NT2/D1 (cell line): ENCODE measurements around the gene ETV3.

ENCODE experiments used
- DNase-seq: peaks from one replicate; pipeline ENCODE4 v3.0.0-alpha.2; 2011; ENCODE audit warnings: low read depth, low spot score
- H3K27me3 ChIP-seq: 2 replicates; pipeline ENCODE4 v1.6.0; 2011; ENCODE audit warnings: mild to moderate bottlenecking; ENCODE audit not compliant: insufficient read length, insufficient read depth
- H3K36me3 ChIP-seq: 2 replicates; pipeline ENCODE4 v1.6.1; 2011; ENCODE audit warnings: mild to moderate bottlenecking, low read length, mixed read lengths; ENCODE audit not compliant: insufficient read depth, insufficient read length
- H3K4me1 ChIP-seq: 2 replicates; pipeline ENCODE4 v1.5.1; 2011; ENCODE audit not compliant: insufficient read depth, insufficient read length
- H3K4me3 ChIP-seq: 2 replicates; pipeline ENCODE4 v1.5.1; 2011; ENCODE audit warnings: low read depth; ENCODE audit not compliant: insufficient read length
- H3K9ac ChIP-seq: 2 replicates; pipeline ENCODE4 v1.6.0; 2011; ENCODE audit warnings: low read depth; ENCODE audit not compliant: insufficient read length
- H3K9me3 ChIP-seq: 2 replicates; pipeline ENCODE4 v1.5.1; 2011; ENCODE audit warnings: mild to moderate bottlenecking, low read length; ENCODE audit not compliant: insufficient read depth
- SUZ12 ChIP-seq: IDR thresholded peaks from 2 replicates; pipeline ENCODE4 v1.6.1; 2011; ENCODE audit not compliant: insufficient read length, insufficient read depth; ENCODE audit errors: extremely low read depth
- YY1 ChIP-seq: IDR thresholded peaks from 2 replicates; pipeline ENCODE4 v1.6.1; 2011; ENCODE audit not compliant: insufficient read length, insufficient read depth
- ZNF274 ChIP-seq: IDR thresholded peaks from 2 replicates; pipeline ENCODE4 v1.6.1; 2011; ENCODE audit warnings: mild to moderate bottlenecking, low read depth, low read length

The ETV3 gene

GRCh38 chr1:157145076-157145475, 6.9 kb upstream of the ETV3 start:
- H3K9me3 ChIP-seq = no peaks in the 10 kb centered on the region
- H3K9ac ChIP-seq = no peak overlapping the region
- peaks cover 3% of the 10 kb centered on the region for H3K4me1 ChIP-seq
- TF ChIP-seq YY1 = no peak
- no peak for TF ChIP-seq ZNF274
- no peak for TF ChIP-seq SUZ12
- no peaks in the 10 kb centered on the region for H3K27me3 ChIP-seq
- no peak overlapping the region for H3K4me3 ChIP-seq
- no peaks in the 10 kb centered on the region for H3K36me3 ChIP-seq
- DNase-seq = no peak

- Histone ChIP-seq H3K9ac (no peak overlapping the region), H3K4me1 (peaks cover 3% of the 10 kb centered on the region), H3K27me3 (no peaks in the 10 kb centered on the region), H3K4me3 (no peak overlapping the region), H3K9me3 (no peaks in the 10 kb centered on the region), H3K36me3 (no peaks in the 10 kb centered on the region)
- TF ChIP-seq SUZ12 (no peak), YY1 (no peak), ZNF274 (no peak)
- DNase-seq = no peak
Measured at GRCh38 chr1:157144509-157144908, 6.3 kb upstream of the ETV3 start.

GRCh38 chr1:157142765-157143423, 4.7 kb upstream of the ETV3 start:
- TF ChIP-seq ZNF274 = no peak
- TF ChIP-seq SUZ12 = no peak
- no peak for TF ChIP-seq YY1
- DNase-seq = no peak
- Histone ChIP-seq H3K4me1 (peaks cover 3% of the 10 kb centered on the region), H3K9me3 (no peaks in the 10 kb centered on the region), H3K9ac (no peak overlapping the region), H3K27me3 (no peaks in the 10 kb centered on the region), H3K36me3 (no peaks in the 10 kb centered on the region), H3K4me3 (no peak overlapping the region)

GRCh38 chr1:157142201-157142600, 4.0 kb upstream of the ETV3 start:
- peaks cover 3% of the 10 kb centered on the region for H3K4me1 ChIP-seq
- DNase-seq = no peak
- H3K9ac ChIP-seq = no peak overlapping the region
- H3K27me3 ChIP-seq = no peaks in the 10 kb centered on the region
- no peaks in the 10 kb centered on the region for H3K36me3 ChIP-seq
- no peaks in the 10 kb centered on the region for H3K9me3 ChIP-seq
- TF ChIP-seq YY1 (no peak), ZNF274 (no peak), SUZ12 (no peak)
- H3K4me3 ChIP-seq = no peak overlapping the region

- no peak for DNase-seq
- Histone ChIP-seq H3K27me3 (no peaks in the 10 kb centered on the region), H3K4me3 (no peak overlapping the region), H3K9me3 (no peaks in the 10 kb centered on the region), H3K9ac (no peak overlapping the region), H3K4me1 (peaks cover 4% of the 10 kb centered on the region), H3K36me3 (peaks cover 3% of the 10 kb centered on the region)
- TF ChIP-seq SUZ12 = no peak
- TF ChIP-seq ZNF274 = no peak
- TF ChIP-seq YY1 = no peak
Measured at GRCh38 chr1:157141212-157141855, 3.1 kb upstream of the ETV3 start.

GRCh38 chr1:157140063-157140588, 1.9 kb upstream of the ETV3 start:
- H3K4me3 ChIP-seq = no peak overlapping the region
- TF ChIP-seq ZNF274 (no peak), SUZ12 (no peak), YY1 (no peak)

GRCh38 chr1:157139052-157139715, 989 bp upstream of the ETV3 start:
- Histone ChIP-seq H3K9ac (peak overlapping the region; percentile 96), H3K4me1 (peaks cover 8% of the 10 kb centered on the region), H3K4me3 (peak overlapping the region; percentile 96), H3K9me3 (no peaks in the 10 kb centered on the region), H3K36me3 (peaks cover 24% of the 10 kb centered on the region), H3K27me3 (no peaks in the 10 kb centered on the region)
- TF ChIP-seq ZNF274 (no peak), YY1 (no peak), SUZ12 (no peak)
- no peak for DNase-seq

More at GRCh38 chr1:157140063-157140588, 1.9 kb upstream of the ETV3 start:
- Histone ChIP-seq H3K36me3 (peaks cover 15% of the 10 kb centered on the region), H3K27me3 (no peaks in the 10 kb centered on the region), H3K4me1 (peaks cover 7% of the 10 kb centered on the region), H3K9ac (no peak overlapping the region), H3K9me3 (no peaks in the 10 kb centered on the region)
- no peak for DNase-seq
